Measurements from ENCODE around the gene DUSP3. TPM values are rescaled to one million over a fixed set of nuclear protein-coding genes. Genes with fewer than 3 reads are reported as not detected.
A peak's percentile ranks its signal among the peaks of the same experiment; 100 is the strongest.

DUSP3 gene
- total RNA-seq: 100 to 1,000 TPM in 3 of 6 donors, 10 to 100 TPM in 3; 58.7 to 122 (median 101) TPM

DNA sequence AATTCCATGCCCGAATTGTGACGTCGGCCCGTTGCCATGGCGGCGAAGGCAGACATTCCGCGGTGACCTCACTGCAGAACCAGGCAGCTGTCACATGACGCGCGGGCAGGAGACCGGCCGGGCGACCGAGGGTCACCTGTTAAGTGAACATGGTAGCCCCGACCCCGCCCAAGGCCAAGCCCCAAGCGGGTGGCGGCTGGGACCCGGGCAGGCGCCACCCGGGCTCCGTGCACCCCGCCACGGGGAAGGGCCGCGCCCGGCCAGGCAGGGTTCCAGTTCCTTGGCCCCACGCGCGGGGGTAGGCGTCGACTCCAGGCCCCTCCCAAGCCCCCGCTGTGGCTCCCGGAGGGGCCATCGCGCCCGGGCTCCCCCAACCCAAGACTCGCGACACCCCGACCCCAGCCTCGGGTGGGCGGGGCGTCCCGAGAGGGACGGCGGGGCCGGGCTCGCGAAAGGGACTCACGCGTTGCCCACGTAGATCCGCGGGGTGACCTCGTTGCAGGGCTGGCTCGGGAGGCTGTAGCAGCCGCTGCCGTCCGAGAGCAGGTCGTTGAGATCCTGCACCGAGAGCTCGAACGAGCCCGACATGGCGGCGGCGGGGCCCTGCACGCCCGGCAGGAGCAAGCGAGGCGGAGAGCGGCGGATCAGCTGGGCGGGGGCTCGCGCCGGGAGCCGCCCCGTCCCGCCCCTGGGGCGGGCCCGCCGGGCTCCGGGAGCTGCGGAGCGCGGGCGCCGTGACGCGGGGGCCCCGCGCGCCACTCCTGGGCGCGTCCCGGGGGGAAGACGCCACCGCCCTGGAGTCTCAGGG, at the start of gene DUSP3:
TSS of gene DUSP3 (minus strand) at position 641 of the 808 bp plus-strand sequence. CDS start at position 588, 53 bp downstream.
- peak within 1 kb of the TSS; percentile 97 to 100 (median 100) for H3K27ac ChIP-seq
- H3K4me3 ChIP-seq: peak within 1 kb of the TSS; percentile 67 to 97 (median 82)
- no peaks in the 10 kb centered on the region for H3K27me3 ChIP-seq
- H3K4me1 ChIP-seq: peaks cover 21 to 46% (median 39%) of the 10 kb centered on the region in 4 donors
- peaks cover 0 to 37% (median 15%) of the 10 kb centered on the region in 4 donors for H3K36me3 ChIP-seq
- peak in 3 of 6 experiments; percentile 14 to 34 (median 33) for TF ChIP-seq CTCF (IDR thresholded peaks at IDR 0.05)
- TF ChIP-seq POLR2AphosphoS5 (IDR thresholded peaks at IDR 0.05): peak; percentile 86 to 89
- TF ChIP-seq EP300 (IDR thresholded peaks at IDR 0.05): peak in 2 of 4 donors; percentile 40 to 84
- peak in 3 of 4 donors; percentile 80 to 95 (median 89) for TF ChIP-seq POLR2A (IDR thresholded peaks at IDR 0.05)
- 0% methylated on average over 5 to 9 of the region's 100 CpGs for WGBS, 2 donors
- peak; percentile 97 to 99 for DNase-seq
- peak; percentile 93 to 97 for ATAC-seq (ENCODE audit: low FRiP score in 2 of 2)
- no peaks in the 10 kb centered on the region for H3K9me3 ChIP-seq

- TF ChIP-seq EP300 (IDR thresholded peaks at IDR 0.05) (no peak), CTCF (IDR thresholded peaks at IDR 0.05) (no peak), POLR2AphosphoS5 (IDR thresholded peaks at IDR 0.05) (no peak), POLR2A (IDR thresholded peaks at IDR 0.05) (no peak)
- no peak for DNase-seq
- Histone ChIP-seq H3K27me3 (peaks cover 0 to 3% (median 0%) of the 10 kb centered on the region in 4 donors), H3K4me3 (no peak overlapping the region), H3K36me3 (peaks cover 4 to 57% (median 22%) of the 10 kb centered on the region in 4 donors), H3K9me3 (no peaks in the 10 kb centered on the region), H3K27ac (no peak overlapping the region), H3K4me1 (peaks cover 36 to 55% (median 42%) of the 10 kb centered on the region in 4 donors)
- 93 to 100% methylated on average over 9 of the region's 9 CpGs for WGBS, 2 donors
- no peak for ATAC-seq (ENCODE audit: low FRiP score in 2 of 2)
Measured at GRCh38 chr17:43827596-43827995, 48.8 kb upstream of the DUSP3 start.

GRCh38 chr17:43826206-43826605, 47.4 kb upstream of the DUSP3 start:
- WGBS, 2 donors: 96 to 97% methylated on average over 7 of the region's 7 CpGs
- Histone ChIP-seq H3K27me3 (no peaks in the 10 kb centered on the region), H3K36me3 (peaks cover 4 to 59% (median 22%) of the 10 kb centered on the region in 4 donors), H3K27ac (no peak overlapping the region), H3K9me3 (no peaks in the 10 kb centered on the region), H3K4me3 (no peak overlapping the region), H3K4me1 (peaks cover 24 to 45% (median 34%) of the 10 kb centered on the region in 4 donors)
- DNase-seq (no peak), ATAC-seq (ENCODE audit: low FRiP score in 2 of 2) (no peak)
- TF ChIP-seq CTCF (IDR thresholded peaks at IDR 0.05) (no peak), POLR2A (IDR thresholded peaks at IDR 0.05) (no peak), EP300 (IDR thresholded peaks at IDR 0.05) (no peak), POLR2AphosphoS5 (IDR thresholded peaks at IDR 0.05) (no peak)

DNA sequence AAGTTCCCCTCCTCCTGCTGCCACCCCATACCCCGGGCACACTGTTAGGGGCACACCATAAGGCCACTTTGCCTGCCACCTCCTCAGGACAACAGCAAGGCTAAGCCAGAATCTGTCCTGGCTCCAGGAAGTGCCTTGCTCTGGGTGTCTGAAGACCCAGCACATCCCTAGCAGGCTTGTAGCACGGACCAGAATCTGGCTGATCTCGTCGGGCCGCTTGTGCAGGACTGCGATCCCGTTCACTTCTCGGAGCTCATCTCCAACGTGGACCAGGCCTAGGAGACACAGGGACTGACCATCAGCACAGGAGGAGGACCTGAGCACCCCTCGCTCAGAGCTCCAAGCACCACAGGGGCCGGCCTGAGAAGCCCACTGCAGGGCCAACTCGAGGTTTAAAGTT, 46.8 kb upstream of the DUSP3 start:
- no peak overlapping the region for H3K4me3 ChIP-seq
- H3K4me1 ChIP-seq: peaks cover 20 to 38% (median 29%) of the 10 kb centered on the region in 4 donors
- H3K27me3 ChIP-seq: no peaks in the 10 kb centered on the region
- TF ChIP-seq POLR2AphosphoS5 (IDR thresholded peaks at IDR 0.05) (no peak), EP300 (IDR thresholded peaks at IDR 0.05) (no peak), CTCF (IDR thresholded peaks at IDR 0.05) (no peak), POLR2A (IDR thresholded peaks at IDR 0.05) (no peak)
- no peak for ATAC-seq (ENCODE audit: low FRiP score in 2 of 2)
- H3K27ac ChIP-seq: peak overlapping the region in 2 of 4 donors; percentile 26 to 84
- DNase-seq: no peak
- no peaks in the 10 kb centered on the region for H3K9me3 ChIP-seq
- WGBS, 2 donors: 80 to 90% methylated on average over 1 to 12 of the region's 12 CpGs
- H3K36me3 ChIP-seq: peaks cover 4 to 59% (median 24%) of the 10 kb centered on the region in 4 donors
